Smooth muscle cell (in vitro differentiated cells): ENCODE results near the gene AQP6. TPM values are rescaled to one million over a fixed set of nuclear protein-coding genes. Genes with fewer than 3 reads are reported as not detected.
A peak's percentile ranks its signal among the peaks of the same experiment; 100 is the strongest.

Experiments
- DNase-seq: peaks from one replicate; lab custom pipeline; 2025; ENCODE audit not compliant: unreplicated experiment; lab: John Stamatoyannopoulos, UW
- H2AFZ ChIP-seq: fragments of 200-600 bp; sonication (generic); 2 replicates; pipeline ENCODE4 v1.6.0; 2016; ENCODE audit warnings: antibody characterized with exemption, low read depth, mild to moderate bottlenecking
- H3F3A ChIP-seq: fragments of 200-600 bp; sonication (generic); 2 replicates; pipeline ENCODE4 v1.6.0; 2017; ENCODE audit warnings: antibody characterized with exemption, low read depth
- H3K27ac ChIP-seq: fragments of 200-600 bp; sonication (generic); 2 replicates; pipeline ENCODE4 v1.5.1; 2016; ENCODE audit warnings: low read depth, mild to moderate bottlenecking
- H3K27me3 ChIP-seq: fragments of 200-600 bp; sonication (generic); 2 replicates; pipeline ENCODE4 v1.6.1; 2016; ENCODE audit warnings: low read depth, mild to moderate bottlenecking
- H3K36me3 ChIP-seq: fragments of 200-600 bp; sonication (generic); 2 replicates; pipeline ENCODE4 v1.5.1; 2016; ENCODE audit warnings: low read depth
- H3K4me1 ChIP-seq: fragments of 200-600 bp; sonication (generic); 2 replicates; pipeline ENCODE4 v1.5.1; 2016; ENCODE audit warnings: low read depth
- H3K4me2 ChIP-seq: fragments of 200-600 bp; sonication (generic); 2 replicates; pipeline ENCODE4 v1.6.0; 2016; ENCODE audit warnings: mild to moderate bottlenecking
- H3K4me3 ChIP-seq: fragments of 200-600 bp; sonication (generic); 2 replicates; pipeline ENCODE4 v1.5.1; 2016; ENCODE audit warnings: mild to moderate bottlenecking
- H3K79me2 ChIP-seq: fragments of 200-600 bp; sonication (generic); 2 replicates; pipeline ENCODE4 v1.6.0; 2016; ENCODE audit warnings: low read depth, mild to moderate bottlenecking
- H3K9ac ChIP-seq: fragments of 200-600 bp; sonication (generic); 2 replicates; pipeline ENCODE4 v1.6.0; 2016; ENCODE audit warnings: low read depth
- H3K9me3 ChIP-seq: fragments of 200-600 bp; sonication (generic); replicated peaks from 2 replicates; pipeline ENCODE4 v1.5.1; 2016; ENCODE audit warnings: low read depth
- H4K20me1 ChIP-seq: fragments of 200-600 bp; sonication (generic); 2 replicates; pipeline ENCODE4 v1.6.0; 2016; ENCODE audit warnings: low read depth
- WGBS: methylation state at CpG from one replicate; pipeline ENCODE4 v1.1.7; 2016; ENCODE audit warnings: low lambda C conversion rate; 5-methylcytosine and 5-hydroxymethylcytosine counted together
- polyA plus RNA-seq: library from polyadenylated mRNA; unstranded; fragments of >200 nt; fragmentation: Nextera tagmentation; extraction: Ambion mirVana; gene quantifications from 2 replicates; pipeline ENCODE4 v1.2.1, GENCODE V29; 2016
- total RNA-seq: library from RNA; depleted of rRNA; stranded (reverse); fragments of >200 nt; gene quantifications from 2 replicates; pipeline ENCODE4 v1.2.3, GENCODE V29; 2014
- TF ChIP-seq, protein P1 (sequence below): fragments of 200-600 bp; sonication (generic); IDR thresholded peaks from 2 replicates; pipeline ENCODE4 v1.5.1; 2017; ENCODE audit warnings: borderline replicate concordance, mild to moderate bottlenecking, antibody characterized with exemption; ENCODE audit not compliant: insufficient read depth, poor library complexity, severe bottlenecking

The AQP6 gene
- total and polyA plus RNA-seq, 2 experiments from 2014 or later, result not detected

DNA sequence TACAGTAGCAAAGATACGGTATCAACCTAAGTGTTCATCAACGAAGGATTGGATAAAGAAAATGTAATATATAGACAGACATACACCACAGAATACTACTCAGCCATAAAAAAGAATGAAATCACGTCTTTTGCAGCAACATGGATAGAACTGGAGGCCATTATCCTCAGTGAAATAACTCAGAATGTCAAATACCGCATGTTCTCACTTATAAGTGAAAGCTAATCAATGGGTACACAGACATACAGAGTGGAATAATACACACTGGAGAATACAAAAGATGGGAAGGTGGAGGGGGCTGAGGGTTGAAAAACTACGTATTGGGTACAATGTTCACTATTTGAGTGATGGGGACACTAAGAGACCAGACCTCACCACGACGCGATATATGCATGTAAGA lies 51.5 kb downstream of the AQP6 start:
- TF ChIP-seq, protein P1, sequence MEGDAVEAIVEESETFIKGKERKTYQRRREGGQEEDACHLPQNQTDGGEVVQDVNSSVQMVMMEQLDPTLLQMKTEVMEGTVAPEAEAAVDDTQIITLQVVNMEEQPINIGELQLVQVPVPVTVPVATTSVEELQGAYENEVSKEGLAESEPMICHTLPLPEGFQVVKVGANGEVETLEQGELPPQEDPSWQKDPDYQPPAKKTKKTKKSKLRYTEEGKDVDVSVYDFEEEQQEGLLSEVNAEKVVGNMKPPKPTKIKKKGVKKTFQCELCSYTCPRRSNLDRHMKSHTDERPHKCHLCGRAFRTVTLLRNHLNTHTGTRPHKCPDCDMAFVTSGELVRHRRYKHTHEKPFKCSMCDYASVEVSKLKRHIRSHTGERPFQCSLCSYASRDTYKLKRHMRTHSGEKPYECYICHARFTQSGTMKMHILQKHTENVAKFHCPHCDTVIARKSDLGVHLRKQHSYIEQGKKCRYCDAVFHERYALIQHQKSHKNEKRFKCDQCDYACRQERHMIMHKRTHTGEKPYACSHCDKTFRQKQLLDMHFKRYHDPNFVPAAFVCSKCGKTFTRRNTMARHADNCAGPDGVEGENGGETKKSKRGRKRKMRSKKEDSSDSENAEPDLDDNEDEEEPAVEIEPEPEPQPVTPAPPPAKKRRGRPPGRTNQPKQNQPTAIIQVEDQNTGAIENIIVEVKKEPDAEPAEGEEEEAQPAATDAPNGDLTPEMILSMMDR, result no peak
- H3K36me3 ChIP-seq, result no peaks in the 10 kb centered on the region
- H3K4me3 ChIP-seq, result peak overlapping the region; percentile 83
- H4K20me1 ChIP-seq, result no peaks in the 10 kb centered on the region
- no peak for DNase-seq
- H3K4me2 ChIP-seq, result peak overlapping the region; percentile 90
- no peak overlapping the region for H3K27ac ChIP-seq
- peak overlapping the region; percentile 86 for H2AFZ ChIP-seq
- peaks cover 7% of the 10 kb centered on the region for H3K4me1 ChIP-seq
- no peaks in the 10 kb centered on the region for H3F3A ChIP-seq
- no peaks in the 10 kb centered on the region for H3K9me3 ChIP-seq
- no peaks in the 10 kb centered on the region for H3K27me3 ChIP-seq
- 71% methylated on average over 8 of the region's 8 CpGs for WGBS
- peaks cover 55% of the 10 kb centered on the region for H3K79me2 ChIP-seq
- peak overlapping the region; percentile 79 for H3K9ac ChIP-seq

- Histone ChIP-seq H4K20me1 (no peaks in the 10 kb centered on the region), H3K27ac (no peak overlapping the region), H3K4me2 (peak overlapping the region; percentile 90), H3K4me3 (peak overlapping the region; percentile 83), H2AFZ (peak overlapping the region; percentile 86), H3F3A (no peaks in the 10 kb centered on the region), H3K4me1 (peaks cover 7% of the 10 kb centered on the region), H3K36me3 (no peaks in the 10 kb centered on the region), H3K79me2 (peaks cover 49% of the 10 kb centered on the region), H3K9me3 (no peaks in the 10 kb centered on the region), H3K27me3 (no peaks in the 10 kb centered on the region), H3K9ac (peak overlapping the region; percentile 79)
- no peak for DNase-seq
- 7% methylated on average over 16 of the region's 16 CpGs for WGBS
- TF ChIP-seq, protein P1, result no peak
Measured at GRCh38 chr12:50024805-50025186, 52.0 kb downstream of the AQP6 start.

DNA sequence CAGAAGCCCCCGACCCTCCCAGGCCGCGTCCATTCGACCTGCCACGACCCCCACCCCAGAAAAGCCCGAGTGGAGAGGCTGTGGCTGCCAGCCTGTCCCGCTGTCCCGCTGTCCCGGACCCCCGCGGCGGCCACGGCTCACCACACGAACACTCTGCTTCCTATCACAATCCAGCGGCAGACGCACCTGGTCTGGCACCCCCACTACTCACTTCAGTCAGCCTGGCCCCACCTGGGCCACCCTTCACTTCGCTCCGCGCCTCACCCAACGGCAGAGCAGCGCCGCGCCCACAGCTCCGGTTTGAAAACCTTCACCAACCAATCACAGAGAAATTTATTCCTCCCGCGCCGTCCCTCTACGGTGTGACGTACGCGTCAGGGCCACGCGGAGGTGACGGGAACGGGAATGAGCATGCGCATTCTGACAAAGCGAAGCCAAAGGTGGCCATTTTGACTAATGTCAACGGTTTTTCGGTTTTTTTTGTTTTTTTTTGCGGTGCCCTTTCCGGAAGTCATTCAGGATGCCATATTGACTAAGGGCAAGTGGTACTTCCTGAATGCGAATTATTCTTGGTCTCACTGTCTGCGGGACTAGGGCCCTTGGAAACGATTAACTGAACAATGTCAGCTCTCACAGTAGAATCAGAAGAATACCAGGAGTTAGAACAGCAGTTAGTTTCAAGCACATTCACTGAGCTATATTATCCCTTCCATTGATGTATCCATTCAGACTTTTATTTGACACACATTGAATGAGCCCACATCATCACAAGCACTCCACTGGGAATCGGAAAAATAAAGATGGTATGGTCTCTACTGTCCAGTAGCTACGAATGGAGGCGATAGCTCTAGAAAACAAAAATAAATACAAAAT lies 52.7 kb downstream of the AQP6 start, which contains the start of gene RACGAP1:
Gene RACGAP1 (minus strand): TSS at position 308 of the 873 bp plus-strand sequence. CDS start 8,779 bp downstream, outside the sequence.
- peak within 1 kb of the TSS; percentile 79 for H3K9ac ChIP-seq
- no peaks in the 10 kb centered on the region for H3K9me3 ChIP-seq
- peak within 1 kb of the TSS; percentile 83 for H3K4me3 ChIP-seq
- no peak within 1 kb of the TSS for H3K27ac ChIP-seq
- H3K4me1 ChIP-seq, result peaks cover 7% of the 10 kb centered on the region
- peak within 1 kb of the TSS; percentile 88 for H2AFZ ChIP-seq
- peak within 1 kb of the TSS; percentile 90 for H3K4me2 ChIP-seq
- H3F3A ChIP-seq, result no peaks in the 10 kb centered on the region
- H3K27me3 ChIP-seq, result no peaks in the 10 kb centered on the region
- no peaks in the 10 kb centered on the region for H3K36me3 ChIP-seq
- DNase-seq, result peak; percentile 67
- no peaks in the 10 kb centered on the region for H4K20me1 ChIP-seq
- WGBS, result 7% methylated on average over 47 of the region's 47 CpGs
- TF ChIP-seq, protein P1, result no peak
- H3K79me2 ChIP-seq, result peaks cover 43% of the 10 kb centered on the region
